NT2/D1 (cell line): ENCODE data around the gene CCDC146.

Source experiments
- SUZ12 ChIP-seq: IDR thresholded peaks from 2 replicates; pipeline ENCODE4 v1.6.1; 2011; ENCODE audit not compliant: insufficient read length, insufficient read depth; ENCODE audit errors: extremely low read depth
- ZNF274 ChIP-seq: IDR thresholded peaks from 2 replicates; pipeline ENCODE4 v1.6.1; 2011; ENCODE audit warnings: mild to moderate bottlenecking, low read depth, low read length

- TF ChIP-seq SUZ12 (no peak), ZNF274 (no peak)
Measured at GRCh38 chr7:77199013-77199966, 76.9 kb downstream of the CCDC146 start, which contains the start of gene FGL2.
